Activated CD4-positive, alpha-beta T cell treated with anti-CD3 and anti-CD28 coated beads for 36 hours (primary cell): ENCODE measurements around the gene SETD5. TPM values are rescaled to one million over a fixed set of nuclear protein-coding genes. Genes with fewer than 3 reads are reported as not detected.

Experiments used
- ATAC-seq: fragments of 200-7000 bp; cut with Tn5 transposase; one replicate; pipeline ENCODE4 v1.10.0; 2021; ENCODE audit warnings: mild to moderate bottlenecking, moderate library complexity
- CTCF ChIA-PET: fragments of 350-600 bp; sonication (Branson Sonifier 250); formaldehyde crosslinking; loops from one replicate; lab custom pipeline; 2021; ENCODE audit warnings: antibody characterized with exemption; lab: Charles Lee
- POLR2A ChIA-PET: fragments of 350-600 bp; sonication (Branson Sonifier 250); formaldehyde crosslinking; loops from one replicate; lab custom pipeline; 2021; ENCODE audit warnings: antibody characterized with exemption, inconsistent platforms; lab: Charles Lee
- DNase-seq: peaks from one replicate; pipeline ENCODE4 v3.0.0-alpha.2; 2020
- H3K27ac Mint-ChIP-seq: one replicate; pipeline ENCODE4 v1.8.0; 2021; ENCODE audit warnings: mixed read lengths
- H3K27me3 Mint-ChIP-seq: one replicate; pipeline ENCODE4 v1.8.0; 2021; ENCODE audit warnings: mixed read lengths
- H3K36me3 Mint-ChIP-seq: one replicate; pipeline ENCODE4 v1.8.0; 2021; ENCODE audit warnings: low read depth, mixed read lengths
- H3K4me1 Mint-ChIP-seq: one replicate; pipeline ENCODE4 v1.8.0; 2021; ENCODE audit warnings: mixed read lengths
- H3K4me3 Mint-ChIP-seq: one replicate; pipeline ENCODE4 v1.8.0; 2021; ENCODE audit warnings: mild to moderate bottlenecking, moderate library complexity, mixed read lengths
- H3K9me3 Mint-ChIP-seq: one replicate; pipeline ENCODE4 v1.8.0; 2021; ENCODE audit warnings: low read depth, mixed read lengths
- intact Hi-C, 2 experiments: fragments of 100-400 bp; cut with DNase I in 1 of 2; cut with micrococcal nuclease in 1 of 2; formaldehyde crosslinking; loops; one replicate each; pipeline versions ENCODE4 v1.14.2 to v1.15.1; 2022 to 2024; cut with DNase I, micrococcal nuclease
- total RNA-seq, 2 experiments: library from RNA; stranded (reverse); gene quantifications; one replicate each; pipeline ENCODE4 v1.2.3, GENCODE V29; 2021

The SETD5 gene
- total RNA-seq, 2 experiments from 2014 or later, result 115 to 148 TPM

GRCh38 chr3:9408546-9408945 lies 11.1 kb downstream of the SETD5 start:
- Mint-ChIP-seq H3K4me3 (no peak overlapping the region), H3K36me3 (peaks cover 23% of the 10 kb centered on the region), H3K4me1 (peaks cover 67% of the 10 kb centered on the region), H3K27ac (no peak overlapping the region), H3K9me3 (no peaks in the 10 kb centered on the region), H3K27me3 (no peaks in the 10 kb centered on the region)
- intact Hi-C loops, result no loop called here
- ATAC-seq (no peak), DNase-seq (no peak)
- ChIA-PET POLR2A (interaction anchor here (0.6 to 0.9 kb wide), 2 partner anchors 12 to 295 kb away, joined by 3 to 8 read pairs; partner anchors contain the start of gene CPNE9), CTCF (interaction anchor here (0.7 to 2.0 kb wide), 5 partner anchors 8 to 193 kb away, joined by 3 to 6 read pairs (median 4); no protein-coding TSS in a partner anchor)

- no peaks in the 10 kb centered on the region for H3K9me3 Mint-ChIP-seq
- H3K4me3 Mint-ChIP-seq, result no peak overlapping the region
- ATAC-seq (peak; percentile 77), DNase-seq (no peak)
- peaks cover 63% of the 10 kb centered on the region for H3K4me1 Mint-ChIP-seq
- H3K27me3 Mint-ChIP-seq, result no peaks in the 10 kb centered on the region
- peaks cover 30% of the 10 kb centered on the region for H3K36me3 Mint-ChIP-seq
- intact Hi-C loops, result no loop called here
- ChIA-PET POLR2A (no interaction called here), CTCF (interaction anchor here (0.5 to 1.3 kb wide), 3 partner anchors 9 to 344 kb away, joined by 3 to 4 read pairs (median 3); no protein-coding TSS in a partner anchor)
- H3K27ac Mint-ChIP-seq, result peak overlapping the region; percentile 67
Observed at GRCh38 chr3:9409981-9410854, 12.8 kb downstream of the SETD5 start.

GRCh38 chr3:9411302-9411701 lies 13.9 kb downstream of the SETD5 start:
- no peak overlapping the region for H3K27ac Mint-ChIP-seq
- no peaks in the 10 kb centered on the region for H3K27me3 Mint-ChIP-seq
- peaks cover 36% of the 10 kb centered on the region for H3K36me3 Mint-ChIP-seq
- ChIA-PET CTCF (interaction anchor here (0.8 kb wide), 1 partner anchor 8 kb away, joined by 3 read pairs; no protein-coding TSS in a partner anchor), POLR2A (no interaction called here)
- H3K9me3 Mint-ChIP-seq, result no peaks in the 10 kb centered on the region
- no peak for DNase-seq
- peaks cover 63% of the 10 kb centered on the region for H3K4me1 Mint-ChIP-seq
- H3K4me3 Mint-ChIP-seq, result no peak overlapping the region
- no peak for ATAC-seq
- intact Hi-C loops, result no loop called here

GRCh38 chr3:9412293-9412692 lies 14.9 kb downstream of the SETD5 start:
- Mint-ChIP-seq H3K4me3 (no peak overlapping the region), H3K4me1 (peaks cover 58% of the 10 kb centered on the region), H3K36me3 (peaks cover 34% of the 10 kb centered on the region), H3K9me3 (no peaks in the 10 kb centered on the region), H3K27ac (no peak overlapping the region), H3K27me3 (no peaks in the 10 kb centered on the region)
- DNase-seq (no peak), ATAC-seq (no peak)
- ChIA-PET POLR2A (no interaction called here), CTCF (interaction anchor here (1.4 kb wide), 2 partner anchors 11 to 12 kb away, joined by 3 read pairs; no protein-coding TSS in a partner anchor)
- intact Hi-C loops, result no loop called here

- Mint-ChIP-seq H3K27ac (no peak overlapping the region), H3K4me1 (peaks cover 52% of the 10 kb centered on the region), H3K9me3 (no peaks in the 10 kb centered on the region), H3K27me3 (no peaks in the 10 kb centered on the region), H3K36me3 (peaks cover 24% of the 10 kb centered on the region), H3K4me3 (no peak overlapping the region)
- no peak for DNase-seq
- POLR2A ChIA-PET, result no interaction called here
- no peak for ATAC-seq
- intact Hi-C loops, result no loop called here
- CTCF ChIA-PET, result no interaction called here
Observed at GRCh38 chr3:9414826-9415225, 17.4 kb downstream of the SETD5 start.

GRCh38 chr3:9415485-9416138 lies 18.2 kb downstream of the SETD5 start:
- peaks cover 52% of the 10 kb centered on the region for H3K4me1 Mint-ChIP-seq
- no peaks in the 10 kb centered on the region for H3K9me3 Mint-ChIP-seq
- DNase-seq (no peak), ATAC-seq (peak; percentile 16)
- intact Hi-C loops, result no loop called here
- peaks cover 22% of the 10 kb centered on the region for H3K36me3 Mint-ChIP-seq
- ChIA-PET POLR2A (interaction anchor here (1.0 to 1.6 kb wide), 3 partner anchors 17 to 20 kb away, joined by 3 to 5 read pairs (median 3); partner anchors contain the start of gene SETD5), CTCF (interaction anchor here (0.8 kb wide), 2 partner anchors 13 to 16 kb away, joined by 3 to 5 read pairs; no protein-coding TSS in a partner anchor)
- H3K4me3 Mint-ChIP-seq, result no peak overlapping the region
- peak overlapping the region; percentile 44 for H3K27ac Mint-ChIP-seq
- H3K27me3 Mint-ChIP-seq, result no peaks in the 10 kb centered on the region

- no peaks in the 10 kb centered on the region for H3K9me3 Mint-ChIP-seq
- H3K4me1 Mint-ChIP-seq, result peaks cover 58% of the 10 kb centered on the region
- DNase-seq, result no peak
- intact Hi-C loops, result no loop called here
- H3K36me3 Mint-ChIP-seq, result peaks cover 22% of the 10 kb centered on the region
- ChIA-PET CTCF (interaction anchor here (0.8 to 0.9 kb wide), 3 partner anchors 8 to 17 kb away, joined by 3 to 5 read pairs (median 4); no protein-coding TSS in a partner anchor), POLR2A (interaction anchor here (0.8 to 1.6 kb wide), 4 partner anchors 15 to 20 kb away, joined by 3 to 5 read pairs (median 4); partner anchors contain the start of gene SETD5)
- no peaks in the 10 kb centered on the region for H3K27me3 Mint-ChIP-seq
- peak overlapping the region; percentile 44 for H3K27ac Mint-ChIP-seq
- peak; percentile 63 for ATAC-seq
- H3K4me3 Mint-ChIP-seq, result no peak overlapping the region
Observed at GRCh38 chr3:9416139-9416780, 18.8 kb downstream of the SETD5 start.

GRCh38 chr3:9420850-9421549 lies 23.6 kb downstream of the SETD5 start:
- DNase-seq, result no peak
- Mint-ChIP-seq H3K36me3 (peaks cover 20% of the 10 kb centered on the region), H3K27me3 (no peaks in the 10 kb centered on the region), H3K9me3 (no peaks in the 10 kb centered on the region), H3K27ac (peak overlapping the region; percentile 87), H3K4me3 (no peak overlapping the region), H3K4me1 (peaks cover 55% of the 10 kb centered on the region)
- POLR2A ChIA-PET, result interaction anchor here (0.6 to 1.8 kb wide), 5 partner anchors 13 to 566 kb away, joined by 4 to 15 read pairs (median 8); partner anchors contain the start of genes EMC3 and SETD5
- peak; percentile 34 for ATAC-seq
- CTCF ChIA-PET, result interaction anchor here (0.9 to 1.6 kb wide), 6 partner anchors 12 to 68 kb away, joined by 3 to 6 read pairs (median 4); partner anchors contain the start of gene THUMPD3
- intact Hi-C loops, result loop anchor here in 1 of 2 experiments (5.0 kb wide), 1 partner anchor 34 kb away; no protein-coding TSS in a partner anchor

- intact Hi-C loops, result loop anchor here (1.0 to 5.0 kb wide), 6 partner anchors 26 to 70 kb away; partner anchors contain the start of genes THUMPD3 (in 2 of the 2) and SETD5 (in 1 of the 2)
- CTCF ChIA-PET, result interaction anchor here (0.8 to 1.6 kb wide), 3 partner anchors 27 to 44 kb away, joined by 3 to 8 read pairs (median 4); no protein-coding TSS in a partner anchor
- H3K4me3 Mint-ChIP-seq, result peak overlapping the region; percentile 42
Observed at GRCh38 chr3:9422712-9423424, 25.5 kb downstream of the SETD5 start.

More at GRCh38 chr3:9422712-9423424, 25.5 kb downstream of the SETD5 start:
- POLR2A ChIA-PET, result interaction anchor here (1.2 kb wide), 1 partner anchor 23 kb away, joined by 4 read pairs; no protein-coding TSS in a partner anchor
- ATAC-seq, result peak; percentile 79
- Mint-ChIP-seq H3K36me3 (peaks cover 28% of the 10 kb centered on the region), H3K27ac (peak overlapping the region; percentile 97), H3K4me1 (peaks cover 49% of the 10 kb centered on the region), H3K9me3 (no peaks in the 10 kb centered on the region), H3K27me3 (no peaks in the 10 kb centered on the region)
- peak; percentile 27 for DNase-seq
